Testis (tissue), 3 donors: ENCODE data around the gene FAM120A. TPM values are rescaled to one million over a fixed set of nuclear protein-coding genes. Genes with fewer than 3 reads are reported as not detected.
A peak's percentile ranks its signal among the peaks of the same experiment; 100 is the strongest.

Experiments
- DNase-seq: peaks from one replicate; pipeline ENCODE4 v3.0.0-alpha.2; 2019
- H3K27ac ChIP-seq, 2 donors: fragments of 200-600 bp; sonication (generic); one replicate each; pipeline ENCODE4 v1.5.1; 2019
- H3K27me3 ChIP-seq: fragments of 200-600 bp; sonication (generic); one replicate; pipeline ENCODE4 v1.5.1; 2019
- H3K36me3 ChIP-seq: fragments of 200-600 bp; sonication (generic); one replicate; pipeline ENCODE4 v1.5.1; 2017; ENCODE audit warnings: low read depth; ENCODE audit errors: missing control alignments
- H3K4me1 ChIP-seq: fragments of 200-600 bp; sonication (generic); one replicate; pipeline ENCODE4 v1.5.1; 2019
- H3K4me3 ChIP-seq, 2 donors: fragments of 200-600 bp; sonication (generic); one replicate each; pipeline ENCODE4 v1.5.1; 2017 to 2019
- H3K9me3 ChIP-seq: fragments of 200-600 bp; sonication (generic); one replicate; pipeline ENCODE4 v1.5.1; 2017
- CTCF ChIP-seq, 3 experiments: fragments of 450-650 bp in 2 of 3; fragments of 200-600 bp in 1 of 3; sonication (generic) in 1 of 3; IDR thresholded peaks; one replicate each; pipeline ENCODE4 v1.5.1; 2016 to 2019; ENCODE audit warnings: antibody characterized with exemption in 3 of 3, mild to moderate bottlenecking in 2 of 3, moderate library complexity in 1 of 3
- POLR2A ChIP-seq: fragments of 450-650 bp; IDR thresholded peaks from one replicate; pipeline ENCODE4 v1.6.1; 2017; ENCODE audit warnings: antibody characterized with exemption, mild to moderate bottlenecking, moderate library complexity
- WGBS, 2 donors: methylation state at CpG; one replicate each; pipeline ENCODE4 v1.1.5; 2018; 5-methylcytosine and 5-hydroxymethylcytosine counted together
- intact Hi-C: fragments of 100-400 bp; cut with DNase I; formaldehyde crosslinking; loops from one replicate; pipeline ENCODE4 v1.15.1; 2023; ENCODE audit warnings: low total_unique reads
- polyA plus RNA-seq: library from polyadenylated mRNA; stranded (reverse); fragments of 350-450 nt; fragmentation: Illumina TruSeq; extraction: RNeasy Lipid Tissue Mini Kit (QIAGEN cat#74804); gene quantifications from one replicate; pipeline ENCODE4 v1.2.3, GENCODE V29; 2014; ENCODE audit warnings: low read depth, low replicate concordance; ENCODE audit not compliant: insufficient read depth
- total RNA-seq, 2 donors: library from RNA; depleted of rRNA; stranded (reverse); fragments of >200 nt; gene quantifications; one replicate each; pipeline ENCODE4 v1.2.3, GENCODE V29; 2016

FAM120A gene
- total and polyA plus RNA-seq, 3 donors from 2014 or later: 39.3 to 81.5 (median 73.9) TPM

GRCh38 chr9:93446073-93446472 is 5.4 kb upstream of the FAM120A start:
- no peak for TF ChIP-seq POLR2A
- TF ChIP-seq CTCF (IDR thresholded peaks at IDR 0.05): no peak
- Histone ChIP-seq H3K36me3 (no peaks in the 10 kb centered on the region), H3K4me3 (no peak overlapping the region), H3K4me1 (peaks cover 8% of the 10 kb centered on the region), H3K27ac (no peak overlapping the region), H3K9me3 (no peaks in the 10 kb centered on the region), H3K27me3 (no peaks in the 10 kb centered on the region)
- 51 to 59% methylated on average over 3 of the region's 3 CpGs for WGBS, 2 donors
- no peak for DNase-seq
- intact Hi-C loops: no loop called here

GRCh38 chr9:93447655-93448054 is 3.8 kb upstream of the FAM120A start:
- H3K36me3 ChIP-seq: no peaks in the 10 kb centered on the region
- DNase-seq: no peak
- H3K27me3 ChIP-seq: no peaks in the 10 kb centered on the region
- TF ChIP-seq CTCF (IDR thresholded peaks at IDR 0.05) (no peak), POLR2A (no peak)
- peaks cover 8% of the 10 kb centered on the region for H3K4me1 ChIP-seq
- no peaks in the 10 kb centered on the region for H3K9me3 ChIP-seq
- no peak overlapping the region for H3K27ac ChIP-seq
- intact Hi-C loops: no loop called here
- no peak overlapping the region for H3K4me3 ChIP-seq
- WGBS, 2 donors: 93 to 96% methylated on average over 4 of the region's 4 CpGs

GRCh38 chr9:93451849-93452709 is 594 bp downstream of the FAM120A start:
- peak overlapping the region; percentile 67 to 73 for H3K4me3 ChIP-seq
- H3K36me3 ChIP-seq: no peaks in the 10 kb centered on the region
- 0% methylated on average over 2 to 33 of the region's 92 CpGs for WGBS, 2 donors
- peak overlapping the region; percentile 83 to 94 for H3K27ac ChIP-seq
- peaks cover 18% of the 10 kb centered on the region for H3K4me1 ChIP-seq
- no peaks in the 10 kb centered on the region for H3K9me3 ChIP-seq
- TF ChIP-seq POLR2A (no peak), CTCF (IDR thresholded peaks at IDR 0.05) (peak in 2 of 3 experiments; percentile 23 to 29)
- intact Hi-C loops: loop anchor here (10.0 kb wide), 1 partner anchor 113 kb away; no protein-coding TSS in a partner anchor
- H3K27me3 ChIP-seq: no peaks in the 10 kb centered on the region
- peak; percentile 52 for DNase-seq

- Histone ChIP-seq H3K9me3 (no peaks in the 10 kb centered on the region), H3K4me1 (peaks cover 18% of the 10 kb centered on the region), H3K36me3 (no peaks in the 10 kb centered on the region), H3K27ac (peak overlapping the region; percentile 83 to 94), H3K27me3 (no peaks in the 10 kb centered on the region), H3K4me3 (peak overlapping the region; percentile 67 to 73)
- TF ChIP-seq CTCF (IDR thresholded peaks at IDR 0.05) (no peak), POLR2A (no peak)
- 0% methylated on average over 10 of the region's 10 CpGs for WGBS, 2 donors
- peak; percentile 54 for DNase-seq
- intact Hi-C loops: loop anchor here (10.0 kb wide), 1 partner anchor 112 kb away; no protein-coding TSS in a partner anchor
These were observed 1.2 kb downstream of the FAM120A start for GRCh38 chr9:93452710-93453046.
